CD4-positive, alpha-beta T cell treated with Interleukin-12 subunit alpha and Interleukin-12 subunit beta, for 1 hour (primary cell): ENCODE results near the gene BPI.
"Not testable (repeated sequence)": the region's sequence is repeated elsewhere in the genome, so short reads cannot be mapped to it uniquely, and the experiment has no call there.

Experiments
- DNase-seq: peaks from one replicate; pipeline ENCODE4 v3.0.0-alpha.2; 2020

Gene BPI

DNA sequence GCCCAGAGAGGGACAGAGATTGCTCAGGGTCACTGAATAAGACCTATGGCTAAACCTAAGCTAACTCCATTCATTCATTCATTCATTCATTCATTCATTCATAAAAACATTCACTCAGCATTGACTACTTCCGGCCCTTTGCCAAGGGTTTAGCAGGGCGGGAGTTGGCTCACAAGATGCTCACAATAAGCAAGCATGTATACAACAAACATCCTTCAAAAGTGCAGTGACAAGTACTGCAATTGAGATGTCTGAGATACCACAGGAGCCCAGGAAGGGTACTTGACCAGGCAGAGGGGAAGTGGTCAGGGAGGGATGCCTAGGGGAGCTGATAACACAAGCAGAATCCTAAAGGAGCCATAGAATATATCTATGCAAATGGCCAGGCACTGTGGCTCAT is 25.2 kb upstream of the BPI start:
- DNase-seq: no peak

DNA sequence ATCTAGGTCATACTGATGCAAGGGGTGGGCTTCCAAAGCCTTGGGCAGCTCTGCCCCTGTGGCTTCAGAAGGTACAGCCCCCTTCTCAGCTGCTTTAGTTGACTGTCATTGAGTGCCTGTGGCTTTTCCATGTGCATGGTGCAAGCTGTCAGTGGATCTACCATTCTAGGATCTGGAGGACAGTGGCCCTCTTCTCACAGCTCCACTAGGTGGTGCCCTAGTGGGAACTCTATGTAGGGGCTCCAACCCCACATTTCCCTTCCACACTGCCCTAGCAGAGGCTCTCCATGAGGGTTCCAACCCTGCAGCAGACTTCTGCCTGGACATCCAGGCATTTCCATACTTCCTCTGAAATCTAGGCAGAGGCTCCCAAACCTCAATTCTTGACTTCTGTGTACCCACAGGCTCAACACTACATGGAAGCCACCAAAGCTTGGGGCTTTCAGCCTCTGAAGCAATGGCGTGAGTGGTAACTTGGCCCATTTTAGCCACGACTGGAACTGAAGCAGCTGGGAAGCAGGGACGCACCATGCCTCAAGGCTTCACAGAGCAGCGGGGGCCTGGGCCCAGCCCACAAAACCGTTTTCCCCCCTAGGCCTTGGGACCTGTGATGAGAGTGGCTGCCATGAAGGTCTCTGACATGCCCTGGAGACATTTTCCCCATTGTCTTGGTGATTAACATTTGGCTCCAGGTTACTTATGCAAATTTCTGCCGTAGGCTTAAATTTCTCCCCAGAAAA is 22.6 kb upstream of the BPI start:
- DNase-seq: not testable (repeated sequence)

DNA sequence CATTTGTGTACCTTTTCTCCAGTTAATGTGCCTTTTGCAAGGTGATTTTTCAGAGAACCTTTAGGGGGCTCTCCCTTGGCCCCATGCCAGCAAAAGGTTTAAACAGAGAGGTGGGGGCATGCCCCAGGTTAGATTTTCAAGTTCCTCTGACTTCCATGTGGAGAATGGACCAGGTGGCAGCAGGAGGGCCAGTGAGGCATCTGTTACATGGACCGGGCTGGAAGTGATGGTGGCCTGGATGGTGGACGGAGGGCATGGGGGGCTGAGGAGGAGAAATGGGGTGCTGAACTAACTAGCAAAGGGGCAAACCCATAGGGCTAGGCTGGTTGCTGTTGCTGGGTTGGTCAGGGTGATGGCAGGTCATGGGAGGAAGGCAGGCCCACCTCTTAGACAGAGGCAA is 20.7 kb upstream of the BPI start:
- DNase-seq: no peak

DNA sequence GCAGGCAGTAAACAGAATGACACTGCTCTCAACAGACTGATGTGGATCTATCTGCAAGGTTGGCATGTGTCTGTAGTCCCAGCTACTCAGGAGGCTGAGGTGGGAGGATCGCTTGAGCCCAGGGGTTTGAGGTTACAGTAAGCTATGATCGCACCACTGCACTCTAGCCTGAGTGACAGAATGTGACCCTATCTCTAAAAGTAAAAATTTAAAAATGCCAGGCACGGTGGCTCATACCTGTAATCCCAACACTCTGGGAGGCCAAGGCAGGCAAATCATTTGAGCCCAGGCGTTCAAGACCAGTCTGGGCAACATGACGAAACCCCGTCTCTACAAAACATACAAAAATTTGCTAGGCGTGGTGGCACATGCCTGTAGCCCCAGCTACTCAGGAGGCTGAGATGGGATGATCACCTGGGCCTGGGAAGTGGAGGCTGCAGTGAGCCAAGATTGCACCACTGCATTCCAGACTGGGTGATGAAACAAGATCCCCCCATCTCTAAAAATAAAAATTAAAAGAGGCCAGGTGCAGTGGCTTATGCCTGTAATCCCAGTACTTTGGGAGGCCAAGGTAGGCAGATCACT is 19.8 kb upstream of the BPI start:
- DNase-seq: not testable (repeated sequence)

DNA sequence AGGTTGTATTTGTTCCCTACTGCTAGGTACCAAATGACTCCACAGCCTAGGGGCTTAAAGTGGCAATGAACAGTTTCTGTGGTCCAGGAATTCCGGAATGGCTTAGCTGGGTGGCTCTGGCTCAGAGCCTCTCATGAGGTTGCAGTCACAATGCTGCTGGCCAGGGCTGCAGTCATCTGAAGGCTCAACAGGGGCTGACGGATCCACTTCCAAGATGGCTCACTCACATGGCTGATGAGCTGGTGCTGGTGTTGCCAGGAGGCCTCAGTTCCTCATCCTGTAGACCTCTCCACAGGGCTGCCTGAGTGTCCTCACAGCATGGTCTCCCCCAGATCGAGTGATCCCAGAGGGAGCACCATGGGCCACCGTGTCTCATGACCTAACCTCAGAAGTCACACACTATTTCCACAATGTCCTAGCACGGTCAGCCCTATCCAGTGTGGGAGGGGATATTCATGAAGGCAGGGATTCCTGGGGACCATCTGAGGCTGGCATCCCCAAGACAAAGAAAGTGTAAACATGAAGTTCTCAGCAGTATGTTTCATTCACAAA is 19.0 kb upstream of the BPI start:
- no peak for DNase-seq

DNA sequence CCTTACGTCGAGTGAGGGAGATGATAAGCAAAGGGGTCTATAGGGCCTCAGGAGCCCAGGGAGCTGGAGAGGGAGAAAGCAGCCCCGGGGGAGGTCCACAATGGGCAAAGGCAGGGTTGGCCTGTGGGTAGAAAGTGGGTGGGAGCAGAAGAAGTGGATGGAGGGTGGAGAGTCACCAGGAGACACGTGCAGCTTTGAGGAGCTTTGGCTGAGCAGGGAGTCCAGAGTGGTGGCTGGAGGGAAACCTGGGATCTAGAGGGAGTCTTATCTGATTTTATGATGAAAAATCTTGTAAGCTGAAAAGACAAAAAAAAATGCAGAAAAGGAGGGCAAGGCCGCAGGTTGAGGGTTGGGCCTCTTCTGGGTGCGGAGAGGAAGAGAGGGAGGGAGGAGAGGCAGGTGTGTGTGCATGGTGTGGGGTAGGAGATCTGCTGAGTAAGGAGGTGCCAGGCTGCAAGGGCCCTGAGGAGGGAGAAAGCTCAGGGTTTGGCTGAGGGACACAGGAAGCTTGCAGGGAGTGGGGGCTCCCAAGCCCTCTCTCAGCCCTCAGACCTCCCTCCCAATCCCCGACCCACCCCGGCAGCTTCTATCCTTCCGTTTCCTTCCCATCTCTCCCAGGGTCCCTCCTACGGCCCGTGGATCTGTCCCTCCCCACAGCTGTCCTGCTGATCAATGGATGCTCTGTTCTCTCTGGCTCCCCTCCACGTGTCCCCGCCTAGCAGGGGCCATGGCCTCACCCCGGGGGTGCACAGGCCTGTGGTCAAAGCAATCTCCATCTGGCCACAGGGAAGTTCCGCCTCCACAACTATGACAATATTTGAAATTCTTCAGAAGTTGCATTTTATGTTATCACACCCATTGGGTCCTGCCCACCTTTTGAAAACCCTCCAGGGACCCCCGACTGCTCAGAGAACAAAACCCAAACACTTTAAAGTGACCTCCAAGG is 17.1 kb upstream of the BPI start:
- DNase-seq: no peak

DNA sequence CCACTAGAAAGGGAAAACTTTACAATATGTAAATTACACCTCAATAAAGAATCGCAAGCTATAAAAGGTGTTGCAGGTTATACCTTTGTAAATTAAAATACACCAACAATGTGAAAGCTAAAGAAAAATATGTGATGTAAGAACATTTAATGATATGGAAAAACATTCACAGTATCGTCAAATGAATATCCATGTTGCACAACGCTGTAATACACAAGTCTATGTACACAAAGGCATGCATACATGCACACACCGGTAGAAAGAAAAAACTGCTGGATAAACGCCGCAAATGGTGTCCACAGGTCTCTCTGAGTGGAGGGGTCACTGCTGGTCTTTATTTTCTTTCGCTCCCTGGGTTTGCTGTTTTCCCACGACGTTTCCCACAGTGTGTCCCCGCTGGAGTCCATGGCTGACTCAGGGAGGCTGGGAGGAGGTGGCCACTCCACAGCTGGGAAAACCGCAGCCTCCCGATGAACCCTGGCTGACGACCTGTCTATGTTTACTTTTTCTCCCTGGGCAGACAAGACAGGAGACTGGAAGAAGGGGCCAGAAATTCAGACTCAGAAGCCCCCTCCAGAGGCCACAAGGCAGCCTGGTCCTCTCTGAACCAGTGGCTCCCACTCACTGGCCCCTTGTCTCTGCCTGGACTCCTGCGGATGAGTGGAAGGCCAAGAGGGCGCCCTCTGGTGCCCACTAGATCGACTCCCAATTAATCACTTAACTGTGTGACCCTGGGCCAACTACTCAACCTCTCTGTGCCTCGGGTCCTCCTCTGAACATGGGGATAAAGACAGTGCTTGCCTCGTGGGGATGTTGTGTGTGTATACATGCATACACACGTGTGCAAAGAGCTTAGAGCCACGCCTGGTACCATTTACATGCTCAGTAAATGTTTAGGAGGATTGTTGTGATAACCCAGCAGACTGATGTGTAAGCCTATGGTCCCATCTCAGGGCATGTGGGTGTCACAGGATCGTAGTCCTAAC is 12.8 kb upstream of the BPI start:
- DNase-seq: no peak

DNA sequence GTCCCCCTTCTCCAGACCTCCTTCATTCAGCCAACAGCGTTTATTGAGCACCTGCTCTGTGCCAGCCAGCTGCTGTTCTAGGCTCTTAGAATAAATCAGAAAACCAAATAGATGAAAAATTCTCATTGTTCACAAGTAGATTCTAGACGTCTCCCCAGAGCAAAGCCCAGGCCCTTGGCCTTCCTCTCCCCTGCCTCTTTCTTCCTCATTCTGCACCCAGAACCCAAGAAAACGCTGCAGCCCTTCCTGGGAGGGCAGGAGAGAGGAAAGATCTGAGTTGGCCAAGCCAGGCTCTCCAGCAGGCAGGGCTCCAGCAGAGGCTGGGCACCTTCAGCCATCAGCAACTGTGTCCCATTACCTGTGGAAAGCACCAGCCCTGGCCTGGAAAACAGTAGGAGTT is 12.0 kb upstream of the BPI start:
- DNase-seq: no peak

DNA sequence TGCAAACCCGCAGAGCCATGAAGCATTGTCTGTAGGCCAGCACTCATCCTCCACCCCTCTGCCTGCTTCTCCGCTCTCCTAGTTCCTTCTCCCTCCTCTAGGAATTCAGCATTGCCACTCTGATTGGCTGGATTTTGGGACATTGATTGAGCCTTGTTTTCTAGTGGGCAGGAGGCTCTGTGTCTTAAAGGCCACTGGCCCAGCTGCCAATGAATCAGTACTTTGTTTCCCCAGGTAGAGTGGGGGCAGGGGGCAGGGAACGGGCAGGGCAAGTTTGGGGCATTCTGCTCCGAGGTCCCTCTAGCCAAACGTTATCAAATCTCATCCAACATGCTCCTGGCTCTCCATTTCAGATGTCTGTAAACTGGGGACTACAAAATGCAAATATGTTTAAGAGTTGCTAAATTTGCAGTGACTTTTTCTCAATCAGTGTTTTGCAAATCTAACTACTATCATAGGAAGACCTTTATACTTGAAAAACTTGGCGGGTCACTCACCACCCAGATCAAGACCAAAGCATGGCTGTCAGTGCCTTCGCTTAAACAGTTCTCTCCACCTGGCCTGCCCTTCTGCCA is 10.4 kb upstream of the BPI start:
- DNase-seq: no peak

DNA sequence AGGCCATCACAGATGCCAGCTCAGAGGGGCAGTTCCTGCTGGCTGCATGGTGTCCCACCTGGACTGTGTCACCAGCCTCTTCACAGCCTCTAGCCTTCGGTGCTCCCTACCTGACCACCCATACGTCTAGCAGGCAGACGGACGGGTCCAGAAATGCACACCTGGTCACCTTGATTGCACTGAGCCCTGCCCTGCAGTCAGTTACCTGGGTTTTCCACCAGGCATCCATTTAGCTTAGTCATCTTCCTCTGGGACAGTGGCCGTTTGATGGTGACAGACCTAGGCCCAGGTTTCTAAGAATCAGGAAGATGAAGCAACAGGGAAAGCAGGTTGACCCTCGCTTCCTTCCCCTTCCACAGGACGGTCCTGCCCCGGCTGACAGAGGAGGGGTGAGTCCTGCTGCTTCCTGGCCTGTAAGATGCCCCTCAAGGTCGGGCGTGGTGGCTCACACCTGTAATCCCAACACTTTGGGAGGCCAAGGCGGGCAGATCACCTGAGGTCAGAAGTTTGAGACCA is 9.8 kb upstream of the BPI start:
- no peak for DNase-seq

DNA sequence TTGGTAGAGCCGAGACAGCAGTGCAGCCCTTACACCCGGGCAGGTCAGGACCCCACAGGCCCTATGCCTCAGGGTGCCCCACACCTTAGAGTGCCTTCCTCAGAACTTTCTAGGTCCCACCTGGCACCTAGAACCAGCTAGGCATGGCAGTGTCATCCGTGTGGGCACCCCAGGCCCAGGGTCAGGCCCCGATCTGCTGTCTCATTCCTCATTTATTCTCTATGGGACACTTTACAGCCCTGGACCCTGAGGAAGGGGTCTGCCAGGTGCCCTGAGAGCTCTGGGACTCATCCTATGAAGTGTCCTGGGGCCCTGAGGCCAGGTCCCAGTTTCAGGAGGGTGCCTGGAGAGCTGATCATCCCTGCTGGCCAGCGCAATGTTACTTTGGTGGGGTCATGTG is 8.1 kb upstream of the BPI start:
- no peak for DNase-seq

DNA sequence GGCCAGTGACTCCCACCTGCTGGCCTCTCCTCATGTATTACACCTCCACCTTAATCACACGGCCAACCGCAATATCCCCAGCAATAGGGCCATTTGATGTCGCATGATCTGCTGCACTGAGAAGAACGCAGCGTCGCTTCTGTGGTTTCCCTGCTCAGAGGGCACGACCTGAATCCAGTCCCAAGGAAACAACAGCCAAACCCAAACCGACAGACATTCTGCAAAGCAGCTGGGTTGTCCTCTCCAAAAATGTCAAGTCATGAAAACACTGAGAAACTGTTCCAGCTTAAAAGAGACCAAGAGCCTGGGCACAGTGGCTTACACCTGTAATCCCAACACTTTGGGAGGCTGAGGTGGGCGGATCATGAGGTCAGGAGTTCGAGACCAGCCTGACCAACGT is 7.5 kb upstream of the BPI start:
- DNase-seq: no peak

DNA sequence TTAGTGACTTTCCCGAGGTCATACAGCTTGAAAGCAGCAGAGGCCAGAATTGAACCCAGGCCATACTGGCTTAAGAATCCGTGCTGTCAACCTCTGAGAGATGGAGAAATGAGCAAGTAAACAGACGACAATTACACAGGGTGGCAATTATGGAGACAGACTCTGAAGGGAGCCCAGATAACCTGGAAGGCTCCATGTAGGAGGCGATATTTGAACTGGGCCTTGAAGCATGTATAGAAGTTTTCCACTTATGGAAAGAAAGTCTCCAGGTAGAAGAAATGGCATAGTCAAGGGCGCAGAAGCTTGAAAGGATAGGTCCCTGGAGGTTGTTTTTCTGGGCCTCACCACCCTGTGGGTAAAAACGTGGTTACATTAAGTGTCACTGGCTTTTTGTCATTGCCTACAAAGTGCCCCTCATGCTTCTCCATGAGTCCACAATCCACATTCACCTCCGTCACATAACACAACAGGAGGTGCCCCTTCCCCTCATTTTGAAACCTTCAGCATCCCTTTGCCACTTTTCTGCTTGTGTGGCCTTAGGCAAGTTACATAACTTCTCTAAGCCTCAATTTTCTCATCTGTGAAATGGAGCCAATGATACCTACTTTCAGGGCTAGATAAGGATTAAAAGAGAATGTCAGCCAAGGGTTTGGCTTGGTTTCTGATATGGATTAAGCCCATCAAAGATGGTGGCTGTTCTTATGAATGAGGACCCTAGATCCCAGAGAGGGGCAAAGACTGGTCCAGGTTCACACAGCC is 5.9 kb upstream of the BPI start:
- no peak for DNase-seq

DNA sequence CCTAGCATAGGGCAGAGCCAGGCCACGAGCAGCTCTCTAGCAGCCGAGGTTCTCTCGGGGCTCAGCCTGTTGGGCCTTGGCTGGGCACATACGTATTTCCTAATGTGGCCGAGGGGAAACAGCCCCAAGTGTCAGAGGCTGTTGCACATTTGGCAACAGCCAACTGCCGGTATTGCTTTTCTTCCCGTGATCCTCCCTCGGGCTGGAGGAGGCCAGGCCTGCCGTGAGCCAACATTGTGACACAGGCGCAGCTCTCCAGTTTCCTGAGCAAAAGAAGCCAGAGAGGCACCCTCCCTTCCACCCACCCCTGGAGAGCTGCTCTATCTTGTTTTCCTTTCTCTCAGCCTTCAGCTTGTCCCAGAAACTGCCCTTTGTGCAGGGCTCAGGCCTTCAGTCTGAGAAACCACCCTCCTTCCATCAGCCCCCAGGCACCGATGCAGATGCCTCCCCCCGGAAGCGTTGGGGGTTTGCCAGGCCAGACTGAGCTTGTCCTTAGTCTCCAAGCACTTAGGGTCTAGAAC is 5.1 kb upstream of the BPI start:
- no peak for DNase-seq

DNA sequence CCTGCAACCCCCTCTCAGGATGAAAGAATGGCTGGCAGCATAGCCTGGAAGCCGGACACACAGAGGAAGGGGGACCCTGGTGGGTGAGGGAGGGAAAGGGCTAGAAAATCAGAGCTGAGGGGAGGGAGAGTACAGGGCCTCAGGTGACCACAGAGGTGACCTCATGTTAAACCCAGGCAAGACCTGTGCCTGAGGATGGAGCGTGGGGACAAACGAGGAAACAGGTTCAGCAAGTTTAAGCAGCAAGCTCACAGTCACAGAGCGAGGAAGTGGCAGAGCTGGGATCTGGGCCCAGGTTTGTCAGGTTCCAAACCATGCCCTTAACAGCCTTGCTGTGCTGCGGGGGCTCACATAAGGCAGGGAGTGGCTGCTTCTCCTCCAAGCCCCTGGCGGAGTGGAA is 4.0 kb upstream of the BPI start:
- no peak for DNase-seq

DNA sequence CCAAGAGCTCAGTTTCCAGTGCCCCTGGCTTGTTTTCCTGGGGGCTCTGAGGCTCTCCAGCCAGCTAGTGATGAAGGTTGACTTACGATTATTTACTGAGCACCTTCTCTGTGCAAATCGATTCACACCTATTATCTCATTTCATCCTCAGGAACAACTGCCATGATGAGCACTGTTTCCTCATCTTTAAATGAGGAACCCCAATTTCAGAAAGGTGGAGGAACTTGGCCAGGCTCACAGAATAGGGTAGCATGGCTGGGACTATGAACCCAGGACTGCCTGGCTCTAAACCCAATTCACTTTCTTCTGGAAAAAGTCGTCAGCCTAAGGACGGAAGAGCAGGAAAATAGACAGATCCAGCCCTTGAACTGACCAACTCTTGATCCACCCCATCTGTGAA is 3.5 kb upstream of the BPI start:
- DNase-seq: no peak

DNA sequence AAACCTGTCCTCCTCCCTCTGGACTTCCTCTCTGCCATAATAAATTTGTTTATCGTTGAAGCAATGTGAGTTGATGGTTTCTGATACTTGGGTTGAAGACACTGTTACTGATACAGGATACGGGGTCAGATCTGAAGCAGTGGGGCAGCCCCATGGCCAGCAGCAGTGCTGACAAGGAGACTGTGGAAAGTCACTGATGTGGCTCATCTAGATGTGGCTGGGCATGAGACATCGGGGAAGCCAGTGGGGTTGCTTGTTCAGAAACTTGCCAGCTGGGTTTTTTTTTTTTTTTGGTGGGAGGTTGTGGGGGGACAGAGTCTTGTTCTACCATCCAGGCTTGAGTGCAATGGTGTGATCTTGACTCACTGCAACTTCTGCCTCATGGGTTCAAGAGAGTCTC is 2.6 kb upstream of the BPI start:
- no peak for DNase-seq

DNA sequence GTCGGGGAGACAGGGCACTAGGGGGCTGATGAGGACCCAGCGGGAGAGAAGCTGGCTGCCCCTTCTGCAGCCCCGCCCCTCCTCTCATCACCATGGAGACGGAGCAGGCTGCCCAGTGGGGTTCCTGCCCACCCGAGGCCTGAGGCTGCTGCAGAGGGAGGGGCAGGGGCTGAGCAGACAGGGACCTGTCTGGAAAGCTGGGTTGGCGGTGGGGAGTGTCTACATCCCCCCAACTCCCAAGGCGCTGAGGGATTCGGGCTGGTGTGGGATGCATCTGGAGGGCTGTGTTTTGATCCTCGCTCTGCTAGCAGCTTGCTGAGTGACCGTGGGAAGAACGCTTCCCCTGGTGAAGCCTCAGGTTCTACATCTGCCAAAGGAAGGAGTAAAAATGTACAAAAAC is 1.2 kb upstream of the BPI start:
- DNase-seq: no peak

DNA sequence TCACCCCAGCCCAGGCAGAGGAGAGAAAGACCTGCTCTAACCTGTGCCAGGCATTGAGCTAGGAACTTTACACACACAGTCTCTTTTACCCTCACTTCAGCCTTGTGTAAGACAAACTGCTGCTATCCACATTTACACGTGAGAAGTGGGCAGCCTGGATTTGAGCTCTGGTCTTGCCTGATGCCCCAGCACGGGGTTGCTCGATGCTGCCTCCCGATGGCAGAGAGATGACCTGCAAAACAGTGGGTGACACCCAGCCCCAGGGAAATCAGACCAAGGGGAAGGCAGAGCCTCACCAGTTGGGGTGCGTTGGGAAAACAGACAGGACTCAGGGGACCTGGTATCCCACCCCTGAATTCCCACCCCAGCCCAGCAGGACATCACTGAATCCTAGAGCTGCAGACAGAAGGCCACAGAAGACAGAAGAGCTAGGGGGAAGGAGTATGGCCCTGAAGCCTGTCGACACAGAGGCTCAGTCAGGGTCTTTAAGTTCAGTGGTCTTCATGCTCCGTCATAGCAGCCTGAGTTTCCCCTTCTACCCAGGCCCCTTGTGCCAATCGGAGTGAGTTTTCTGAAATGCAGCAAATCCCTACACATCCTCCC is 990 bp downstream of the BPI start:
- no peak for DNase-seq

DNA sequence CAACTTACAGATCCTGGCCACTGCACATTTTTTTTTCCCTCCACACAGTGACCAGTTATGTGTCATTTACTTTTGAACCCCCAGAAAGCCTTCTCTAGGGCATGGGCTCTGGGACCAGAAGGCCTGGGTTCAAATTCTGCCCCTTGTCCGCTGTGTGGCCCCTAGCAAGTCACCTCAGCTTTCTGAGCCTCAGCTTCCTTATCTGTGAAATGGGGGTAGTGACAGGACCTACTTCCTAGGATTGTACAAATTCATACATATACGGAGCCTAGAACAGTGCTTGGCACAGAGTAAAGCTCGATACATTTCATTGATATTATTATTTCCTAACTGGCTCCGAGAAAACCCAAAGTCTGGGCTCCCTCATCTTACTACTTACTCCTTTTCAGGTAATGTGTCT is 1.6 kb downstream of the BPI start:
- no peak for DNase-seq
